Endodermal cell (in vitro differentiated cells): ENCODE results near the gene JMJD7. TPM values are rescaled to one million over a fixed set of nuclear protein-coding genes. Genes with fewer than 3 reads are reported as not detected.

Experiments
- DNase-seq: peaks from one replicate; pipeline ENCODE4 v3.0.0-alpha.2; 2017
- H3K27ac ChIP-seq: 2 replicates; pipeline ENCODE4 v1.5.1; 2013; ENCODE audit warnings: mild to moderate bottlenecking, low read depth, low read length, moderate library complexity
- H3K27me3 ChIP-seq: 2 replicates; pipeline ENCODE4 v1.6.1; 2013; ENCODE audit warnings: mild to moderate bottlenecking, low read length, moderate library complexity; ENCODE audit not compliant: insufficient read depth, control insufficient read depth, poor library complexity, severe bottlenecking
- H3K36me3 ChIP-seq: 2 replicates; pipeline ENCODE4 v1.7.0; 2013; ENCODE audit warnings: mild to moderate bottlenecking, low read length, moderate library complexity; ENCODE audit not compliant: control insufficient read depth, insufficient read depth
- H3K4me1 ChIP-seq: one replicate; pipeline ENCODE4 v1.7.0; 2013; ENCODE audit warnings: low read length; ENCODE audit not compliant: control insufficient read depth, insufficient read depth
- H3K4me3 ChIP-seq: 2 replicates; pipeline ENCODE4 v1.5.1; 2013; ENCODE audit warnings: mild to moderate bottlenecking, low read length, moderate library complexity
- H3K9ac ChIP-seq: 2 replicates; pipeline ENCODE4 v1.6.1; 2013; ENCODE audit warnings: mild to moderate bottlenecking, low read length, moderate library complexity; ENCODE audit not compliant: poor library complexity, severe bottlenecking; ENCODE audit errors: extremely low read depth
- H3K9me3 ChIP-seq: 2 replicates; pipeline ENCODE4 v1.6.1; 2013; ENCODE audit warnings: mild to moderate bottlenecking, low read length, moderate library complexity; ENCODE audit not compliant: control insufficient read depth
- H3K27ac Mint-ChIP-seq: 2 replicates; pipeline ENCODE4 v1.8.0; 2020; ENCODE audit warnings: mixed read lengths
- H3K27me3 Mint-ChIP-seq: 2 replicates; pipeline ENCODE4 v1.8.0; 2021; ENCODE audit warnings: mild to moderate bottlenecking, mixed read lengths; ENCODE audit not compliant: insufficient read depth
- H3K36me3 Mint-ChIP-seq: 2 replicates; pipeline ENCODE4 v1.8.0; 2020; ENCODE audit warnings: low read depth, mixed read lengths
- H3K4me1 Mint-ChIP-seq: 2 replicates; pipeline ENCODE4 v1.8.0; 2020; ENCODE audit warnings: mixed read lengths
- H3K4me3 Mint-ChIP-seq: 2 replicates; pipeline ENCODE4 v1.8.0; 2020; ENCODE audit warnings: mild to moderate bottlenecking, moderate library complexity, mixed read lengths
- H3K9me3 Mint-ChIP-seq: 2 replicates; pipeline ENCODE4 v1.8.0; 2020; ENCODE audit warnings: mild to moderate bottlenecking, mixed read lengths
- WGBS, 2 experiments: methylation state at CpG; one replicate each; pipeline versions ENCODE4 v1.1.5 to v1.1.7; 2013; ENCODE audit warnings: missing lambda C conversion rate in 2 of 2, mixed read lengths in 1 of 2; ENCODE audit not compliant: insufficient coverage in 1 of 2, insufficient read length in 1 of 2; 5-methylcytosine and 5-hydroxymethylcytosine counted together
- total RNA-seq, 2 donors: library from RNA; stranded (reverse); fragmentation: NEBNext Ultra II Directional in 1 of 2; extraction: Animal tissue kit (Norgen Biotek cat#: 25700) in 1 of 2; gene quantifications; 2 replicates in 1 of 2; 3 replicates in 1 of 2; pipeline ENCODE4 v1.2.1, GENCODE V29; 2021
- TF ChIP-seq, protein P1 (sequence below): fragments of 200-600 bp; sonication (generic); conservative IDR thresholded peaks from 2 replicates; pipeline ENCODE4 v1.5.0; 2021; ENCODE audit warnings: antibody characterized with exemption, mild to moderate bottlenecking

The JMJD7 gene
- total RNA-seq, 2 donors from 2014 or later = 18.4 to 22.1 TPM

DNA sequence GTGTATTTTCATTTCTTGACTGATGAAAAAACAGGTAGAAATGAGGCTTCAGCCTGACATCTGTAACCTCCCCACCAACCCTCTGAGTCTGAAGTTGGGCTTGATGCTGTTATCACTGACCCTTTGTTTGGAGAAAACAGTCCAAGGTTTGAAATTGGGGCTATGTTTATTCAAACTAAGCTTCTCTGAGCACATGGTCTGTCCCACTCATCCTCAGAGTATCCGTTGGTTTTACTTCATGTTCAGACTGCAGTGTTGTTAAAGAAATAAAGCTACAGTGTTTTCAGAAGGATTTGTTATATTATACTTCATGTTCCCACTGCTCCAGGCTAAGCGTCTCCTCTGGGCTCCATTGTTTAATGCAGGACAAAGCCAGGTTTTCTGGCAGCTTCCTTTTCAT lies 47.6 kb upstream of the JMJD7 start:
- Histone ChIP-seq H3K4me3 (no peak overlapping the region), H3K27ac (no peak overlapping the region), H3K36me3 (no peaks in the 10 kb centered on the region), H3K27me3 (no peaks in the 10 kb centered on the region), H3K4me1 (peaks cover 18% of the 10 kb centered on the region), H3K9ac (no peak overlapping the region), H3K9me3 (no peaks in the 10 kb centered on the region)
- Mint-ChIP-seq H3K4me1 (peaks cover 46% of the 10 kb centered on the region), H3K36me3 (no peaks in the 10 kb centered on the region), H3K27me3 (no peaks in the 10 kb centered on the region), H3K27ac (peak overlapping the region; percentile 73), H3K9me3 (no peaks in the 10 kb centered on the region), H3K4me3 (no peak overlapping the region)
- TF ChIP-seq, protein P1, sequence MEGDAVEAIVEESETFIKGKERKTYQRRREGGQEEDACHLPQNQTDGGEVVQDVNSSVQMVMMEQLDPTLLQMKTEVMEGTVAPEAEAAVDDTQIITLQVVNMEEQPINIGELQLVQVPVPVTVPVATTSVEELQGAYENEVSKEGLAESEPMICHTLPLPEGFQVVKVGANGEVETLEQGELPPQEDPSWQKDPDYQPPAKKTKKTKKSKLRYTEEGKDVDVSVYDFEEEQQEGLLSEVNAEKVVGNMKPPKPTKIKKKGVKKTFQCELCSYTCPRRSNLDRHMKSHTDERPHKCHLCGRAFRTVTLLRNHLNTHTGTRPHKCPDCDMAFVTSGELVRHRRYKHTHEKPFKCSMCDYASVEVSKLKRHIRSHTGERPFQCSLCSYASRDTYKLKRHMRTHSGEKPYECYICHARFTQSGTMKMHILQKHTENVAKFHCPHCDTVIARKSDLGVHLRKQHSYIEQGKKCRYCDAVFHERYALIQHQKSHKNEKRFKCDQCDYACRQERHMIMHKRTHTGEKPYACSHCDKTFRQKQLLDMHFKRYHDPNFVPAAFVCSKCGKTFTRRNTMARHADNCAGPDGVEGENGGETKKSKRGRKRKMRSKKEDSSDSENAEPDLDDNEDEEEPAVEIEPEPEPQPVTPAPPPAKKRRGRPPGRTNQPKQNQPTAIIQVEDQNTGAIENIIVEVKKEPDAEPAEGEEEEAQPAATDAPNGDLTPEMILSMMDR = no peak
- no peak for DNase-seq
- WGBS, 2 experiments = 71 to 85% methylated on average over 1 to 2 of the region's 2 CpGs

DNA sequence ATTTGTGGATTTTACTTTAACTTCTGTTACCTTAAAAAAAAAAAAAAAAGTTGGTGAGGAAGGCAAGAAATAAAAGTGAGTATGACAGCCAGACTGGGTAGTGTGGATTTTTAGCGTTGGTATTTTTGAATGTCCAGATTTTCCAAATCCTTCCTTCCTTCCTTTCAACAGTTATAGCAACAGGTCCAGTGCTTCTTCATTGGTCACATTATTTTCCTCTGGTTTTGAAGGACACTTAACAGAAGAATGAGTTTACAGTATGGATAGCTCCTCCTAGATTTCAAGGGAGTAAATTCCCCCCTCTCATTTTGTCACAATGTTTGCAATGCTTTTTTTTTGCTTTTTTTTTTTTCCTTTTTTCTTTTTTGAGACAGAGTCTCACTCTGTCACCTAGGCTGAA lies 47.2 kb upstream of the JMJD7 start:
- Mint-ChIP-seq H3K27ac (no peak overlapping the region), H3K9me3 (no peaks in the 10 kb centered on the region), H3K4me3 (no peak overlapping the region), H3K27me3 (no peaks in the 10 kb centered on the region), H3K36me3 (no peaks in the 10 kb centered on the region), H3K4me1 (peaks cover 43% of the 10 kb centered on the region)
- H3K36me3 ChIP-seq = no peaks in the 10 kb centered on the region
- H3K4me1 ChIP-seq = peaks cover 18% of the 10 kb centered on the region
- DNase-seq = no peak
- H3K9me3 ChIP-seq = no peaks in the 10 kb centered on the region
- no peak overlapping the region for H3K27ac ChIP-seq
- H3K9ac ChIP-seq = no peak overlapping the region
- no CpG with 5 or more reads among the region's 1 CpG for WGBS, 2 experiments
- H3K27me3 ChIP-seq = no peaks in the 10 kb centered on the region
- TF ChIP-seq, protein P1 = no peak
- H3K4me3 ChIP-seq = no peak overlapping the region

DNA sequence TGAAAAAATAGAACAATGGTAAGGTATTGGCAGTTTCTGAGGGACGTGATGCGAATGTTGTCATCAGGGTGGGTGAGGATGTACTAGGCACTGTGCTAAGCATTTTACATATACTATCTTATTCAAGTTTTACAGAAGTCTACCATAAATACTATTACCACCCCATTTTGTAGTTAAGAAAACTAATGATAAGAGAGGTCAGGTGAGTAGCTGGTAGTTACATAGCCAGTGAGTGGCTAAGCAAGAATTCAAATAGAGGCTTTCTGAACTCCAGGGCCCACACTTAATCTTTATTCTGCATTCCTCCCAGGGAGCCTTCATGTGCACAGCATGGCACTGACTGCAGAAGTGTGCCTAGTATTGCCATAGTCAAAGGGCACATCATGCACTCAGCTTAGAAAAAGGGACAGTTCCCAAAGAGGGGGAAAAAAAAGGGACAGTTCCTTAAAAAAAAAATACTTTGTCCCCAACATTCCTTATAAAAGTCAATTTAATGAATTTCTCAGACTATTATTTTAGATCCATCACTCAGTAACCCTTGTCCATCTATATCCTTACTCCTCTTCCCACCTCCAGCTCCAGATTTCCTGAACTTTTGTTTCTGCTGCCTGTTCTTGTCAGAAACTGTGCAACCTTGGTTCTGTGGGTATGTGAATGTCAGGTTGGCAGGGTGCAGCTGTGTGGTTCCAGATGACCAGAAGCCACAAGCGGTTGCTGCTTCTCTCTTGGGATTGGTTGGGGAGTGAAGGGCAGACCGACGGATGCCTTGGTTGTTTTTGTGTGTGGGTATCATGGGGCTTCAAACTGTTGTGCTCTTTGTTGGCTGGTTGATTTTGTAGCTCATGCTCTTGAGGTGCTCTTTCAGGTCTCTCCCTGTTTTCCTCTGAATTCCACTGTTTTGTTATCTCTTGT lies 45.3 kb upstream of the JMJD7 start:
- Histone ChIP-seq H3K27me3 (no peaks in the 10 kb centered on the region), H3K9ac (no peak overlapping the region), H3K36me3 (no peaks in the 10 kb centered on the region), H3K27ac (no peak overlapping the region), H3K9me3 (no peaks in the 10 kb centered on the region), H3K4me3 (no peak overlapping the region), H3K4me1 (peaks cover 18% of the 10 kb centered on the region)
- peaks cover 41% of the 10 kb centered on the region for H3K4me1 Mint-ChIP-seq
- H3K4me3 Mint-ChIP-seq = no peak overlapping the region
- no peak for DNase-seq
- WGBS, 2 experiments = 63 to 89% methylated on average over 1 to 4 of the region's 5 CpGs
- no peaks in the 10 kb centered on the region for H3K36me3 Mint-ChIP-seq
- H3K9me3 Mint-ChIP-seq = no peaks in the 10 kb centered on the region
- TF ChIP-seq, protein P1 = no peak
- peak overlapping the region; percentile 44 for H3K27ac Mint-ChIP-seq
- H3K27me3 Mint-ChIP-seq = no peaks in the 10 kb centered on the region
